ENCODE data around the gene AMN1.
"Not testable (repeated sequence)": the region's sequence is repeated elsewhere in the genome, so short reads cannot be mapped to it uniquely, and the experiment has no call there.

AMN1 gene

DNA sequence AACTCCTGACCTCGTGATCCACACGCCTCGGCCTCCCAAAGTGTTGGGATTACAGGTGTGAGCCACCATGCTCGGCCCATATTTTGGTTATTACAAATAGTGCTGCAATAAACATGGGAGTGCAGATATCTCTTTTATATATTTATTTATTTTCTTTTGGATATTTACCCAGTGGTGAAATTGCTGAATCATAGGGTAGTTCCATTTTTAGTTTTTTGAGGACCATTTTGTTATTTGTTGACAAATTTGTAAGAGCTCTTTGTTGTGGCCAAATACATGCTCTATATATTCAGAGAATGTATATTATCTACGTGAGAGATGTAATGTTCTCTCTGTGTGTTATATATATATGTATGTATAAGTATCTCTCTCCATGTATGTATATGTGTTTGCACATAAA is 15.9 kb downstream of the AMN1 start:
- TF ChIP-seq, protein P1, sequence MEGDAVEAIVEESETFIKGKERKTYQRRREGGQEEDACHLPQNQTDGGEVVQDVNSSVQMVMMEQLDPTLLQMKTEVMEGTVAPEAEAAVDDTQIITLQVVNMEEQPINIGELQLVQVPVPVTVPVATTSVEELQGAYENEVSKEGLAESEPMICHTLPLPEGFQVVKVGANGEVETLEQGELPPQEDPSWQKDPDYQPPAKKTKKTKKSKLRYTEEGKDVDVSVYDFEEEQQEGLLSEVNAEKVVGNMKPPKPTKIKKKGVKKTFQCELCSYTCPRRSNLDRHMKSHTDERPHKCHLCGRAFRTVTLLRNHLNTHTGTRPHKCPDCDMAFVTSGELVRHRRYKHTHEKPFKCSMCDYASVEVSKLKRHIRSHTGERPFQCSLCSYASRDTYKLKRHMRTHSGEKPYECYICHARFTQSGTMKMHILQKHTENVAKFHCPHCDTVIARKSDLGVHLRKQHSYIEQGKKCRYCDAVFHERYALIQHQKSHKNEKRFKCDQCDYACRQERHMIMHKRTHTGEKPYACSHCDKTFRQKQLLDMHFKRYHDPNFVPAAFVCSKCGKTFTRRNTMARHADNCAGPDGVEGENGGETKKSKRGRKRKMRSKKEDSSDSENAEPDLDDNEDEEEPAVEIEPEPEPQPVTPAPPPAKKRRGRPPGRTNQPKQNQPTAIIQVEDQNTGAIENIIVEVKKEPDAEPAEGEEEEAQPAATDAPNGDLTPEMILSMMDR (IDR thresholded peaks at IDR 0.05; ENCODE audit: low read length, missing control alignments) = no peak
- H3K4me3 ChIP-seq (replicated peaks; ENCODE audit: low read depth, low read length) = no peak overlapping the region
- no peak for DNase-seq (ENCODE audit: low read depth)

DNA sequence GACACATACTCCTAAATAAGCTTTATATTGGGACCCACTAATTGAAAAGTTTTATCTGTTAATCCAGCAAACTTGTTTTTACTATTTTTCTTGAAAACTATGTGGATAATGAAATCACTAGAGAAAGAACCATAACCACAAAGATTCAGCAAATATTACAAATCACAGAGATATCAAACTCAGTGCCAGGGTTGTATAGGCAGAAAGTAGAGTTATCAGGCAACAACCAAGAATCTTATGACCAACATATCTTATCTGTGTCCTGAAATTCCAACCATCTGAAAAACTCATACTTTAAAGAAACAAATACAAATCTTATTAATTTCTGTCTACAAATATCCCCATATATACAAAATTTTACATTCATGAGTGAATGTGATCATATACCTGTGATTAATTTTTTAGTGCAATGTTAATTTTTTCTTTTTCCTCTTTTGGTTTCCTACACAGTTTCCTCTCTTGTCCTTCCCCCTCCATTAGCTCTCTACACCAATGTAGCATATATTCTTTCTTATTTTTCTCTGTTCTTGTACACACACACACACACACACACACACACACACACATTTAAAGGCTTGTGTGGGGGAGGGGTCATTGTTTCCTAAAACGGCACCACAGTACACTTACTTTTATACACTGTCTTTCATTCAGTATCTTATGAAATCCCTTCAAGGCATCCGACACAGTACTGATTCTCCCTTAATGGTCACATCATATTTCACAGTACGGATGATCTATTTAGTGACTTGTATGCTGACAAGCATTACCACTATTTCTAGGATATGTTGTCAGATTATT is 18.6 kb downstream of the AMN1 start:
- DNase-seq (ENCODE audit: low read depth) = no peak
- no peak overlapping the region for H3K4me3 ChIP-seq (replicated peaks; ENCODE audit: low read depth, low read length)
- TF ChIP-seq, protein P1 (IDR thresholded peaks at IDR 0.05; ENCODE audit: low read length, missing control alignments) = no peak

DNA sequence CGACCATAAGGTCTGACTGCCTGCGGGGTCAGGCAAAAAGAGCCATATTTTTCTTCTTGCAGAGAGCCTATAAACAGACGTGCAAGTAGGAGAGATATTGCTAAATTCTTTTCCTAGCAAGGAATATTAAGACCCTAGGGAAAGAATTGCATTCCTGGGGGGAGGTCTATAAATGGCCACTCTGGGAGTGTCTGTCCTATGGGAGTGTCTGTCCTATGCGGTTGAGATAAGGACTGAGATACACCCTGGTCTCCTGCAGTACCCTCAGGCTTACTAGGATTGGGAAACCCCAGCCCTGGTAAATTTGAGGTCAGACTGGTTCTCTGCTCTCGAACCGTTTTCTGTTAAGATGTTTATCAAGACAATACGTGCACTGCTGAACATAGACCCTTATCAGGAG is 20.7 kb downstream of the AMN1 start:
- H3K4me3 ChIP-seq (replicated peaks; ENCODE audit: low read depth, low read length); DNase-seq (ENCODE audit: low read depth): not testable (repeated sequence)

DNA sequence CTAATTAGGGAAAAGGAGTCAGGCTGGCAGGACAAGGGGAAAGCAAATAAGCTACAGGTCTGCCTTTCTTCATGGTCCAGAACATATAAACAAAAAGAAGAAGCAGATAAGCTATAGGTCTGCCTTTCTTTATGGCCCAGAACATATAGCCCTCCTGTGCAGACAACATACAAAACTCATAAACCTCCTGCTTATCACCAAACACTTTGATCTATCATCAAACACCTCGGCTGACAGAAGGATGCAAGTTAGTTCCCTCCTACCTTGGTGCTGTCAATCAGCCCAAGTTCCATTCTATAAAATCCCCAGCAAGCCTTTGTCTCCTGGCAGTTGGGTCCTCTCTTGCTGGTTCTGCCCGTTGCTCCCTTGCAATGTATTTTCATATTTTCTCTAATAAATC is 23.2 kb downstream of the AMN1 start:
- no peak for DNase-seq (ENCODE audit: low read depth)
- TF ChIP-seq, protein P1 (IDR thresholded peaks at IDR 0.05; ENCODE audit: low read length, missing control alignments) = no peak
- H3K4me3 ChIP-seq (replicated peaks; ENCODE audit: low read depth, low read length) = no peak overlapping the region

DNA sequence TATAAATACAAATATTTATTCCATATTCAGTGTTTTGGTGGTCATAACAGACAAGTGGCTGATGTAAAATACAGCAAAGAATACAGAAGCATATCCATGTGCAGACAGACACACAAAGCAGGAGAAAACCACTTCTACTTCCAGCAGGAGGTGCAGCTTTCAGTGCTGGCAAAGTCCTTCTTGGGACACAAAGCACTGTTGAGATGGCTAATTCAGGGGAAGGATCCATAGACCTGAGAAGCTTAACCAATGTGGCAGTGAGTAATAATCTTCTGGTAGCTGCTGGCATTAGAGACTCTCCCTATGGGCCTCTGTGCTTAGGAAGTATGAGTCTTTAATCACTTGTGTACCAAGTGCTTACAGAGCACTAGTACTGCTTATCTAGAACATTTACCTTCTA is 26.8 kb downstream of the AMN1 start:
- DNase-seq (ENCODE audit: low read depth) = peak; percentile 46

DNA sequence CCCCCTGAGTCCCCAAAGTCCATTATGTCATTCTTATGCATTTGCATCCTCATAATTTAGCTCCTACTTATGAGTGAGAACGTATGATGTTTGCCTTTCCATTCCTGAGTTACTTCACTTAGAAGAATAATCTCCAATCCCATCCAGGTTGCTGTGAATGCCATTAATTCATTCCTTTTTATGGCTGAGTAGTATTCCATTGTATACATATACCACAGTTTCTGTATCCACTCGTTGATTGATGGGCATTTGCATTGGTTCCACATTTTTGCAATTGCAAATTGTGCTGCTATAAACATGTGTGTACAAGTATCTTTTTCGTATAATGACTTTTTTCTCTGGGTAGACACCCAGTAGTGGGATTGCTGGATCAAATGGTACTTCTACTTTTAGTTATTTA is 38.9 kb downstream of the AMN1 start:
- H3K4me3 ChIP-seq (replicated peaks; ENCODE audit: low read depth, low read length); DNase-seq (ENCODE audit: low read depth): not testable (repeated sequence)

More for the DNA sequence above, 26.8 kb downstream of the AMN1 start:
- H3K4me3 ChIP-seq (replicated peaks; ENCODE audit: low read depth, low read length) = no peak overlapping the region
- TF ChIP-seq, protein P1 (IDR thresholded peaks at IDR 0.05; ENCODE audit: low read length, missing control alignments) = peak; percentile 39

DNA sequence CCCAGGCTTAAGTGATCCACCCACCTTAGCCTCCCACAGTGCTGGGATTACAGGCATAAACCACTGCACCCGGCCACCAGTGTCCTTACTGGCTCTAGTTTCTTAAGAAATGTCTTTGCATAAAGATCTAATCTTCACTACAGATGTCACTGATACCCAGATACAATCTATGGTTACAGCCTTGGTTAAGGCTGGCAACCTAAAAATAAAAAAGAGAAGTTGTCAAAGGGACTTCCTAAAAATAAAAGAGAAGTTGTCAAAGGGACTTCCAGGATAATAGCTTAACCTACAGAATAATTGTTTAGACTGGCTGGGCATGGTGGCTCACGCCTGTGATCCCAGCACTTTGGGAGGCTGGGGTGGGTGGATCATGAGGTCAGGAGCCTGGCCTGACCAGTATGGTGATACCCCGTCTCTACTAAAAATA is 41.7 kb downstream of the AMN1 start:
- TF ChIP-seq, protein P1 (IDR thresholded peaks at IDR 0.05; ENCODE audit: low read length, missing control alignments) = no peak
- no peak overlapping the region for H3K4me3 ChIP-seq (replicated peaks; ENCODE audit: low read depth, low read length)
- no peak for DNase-seq (ENCODE audit: low read depth)

DNA sequence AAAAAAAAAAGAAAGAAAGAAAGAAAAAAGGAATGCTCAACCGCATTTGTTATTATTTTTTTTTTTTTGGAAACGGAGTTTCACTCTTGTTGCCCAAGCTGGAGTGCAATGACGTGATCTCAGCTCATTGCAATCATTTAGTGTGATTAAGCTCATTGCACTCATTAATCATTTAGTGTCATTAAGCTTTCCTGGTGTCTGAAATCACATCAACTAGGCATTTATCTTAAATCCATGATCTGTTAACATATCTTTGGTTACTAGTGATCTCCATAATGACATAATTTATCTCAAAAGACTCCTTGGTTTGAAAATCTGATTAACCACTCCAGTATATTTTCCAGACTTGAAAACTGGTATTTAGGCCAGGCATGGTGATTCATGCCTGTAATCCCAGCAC is 43.0 kb downstream of the AMN1 start:
- H3K4me3 ChIP-seq (replicated peaks; ENCODE audit: low read depth, low read length) = no peak overlapping the region
- DNase-seq (ENCODE audit: low read depth) = no peak
- TF ChIP-seq, protein P1 (IDR thresholded peaks at IDR 0.05; ENCODE audit: low read length, missing control alignments) = no peak
